HG02981 (cell line): ENCODE data around the gene HAND2.

ENCODE experiments used
- ATAC-seq: cut with Tn5 transposase; IDR thresholded peaks from one replicate; pipeline ENCODE4 v1.9.1; 2021; ENCODE audit warnings: mild to moderate bottlenecking, moderate library complexity; ENCODE audit not compliant: unreplicated experiment

HAND2 gene

DNA sequence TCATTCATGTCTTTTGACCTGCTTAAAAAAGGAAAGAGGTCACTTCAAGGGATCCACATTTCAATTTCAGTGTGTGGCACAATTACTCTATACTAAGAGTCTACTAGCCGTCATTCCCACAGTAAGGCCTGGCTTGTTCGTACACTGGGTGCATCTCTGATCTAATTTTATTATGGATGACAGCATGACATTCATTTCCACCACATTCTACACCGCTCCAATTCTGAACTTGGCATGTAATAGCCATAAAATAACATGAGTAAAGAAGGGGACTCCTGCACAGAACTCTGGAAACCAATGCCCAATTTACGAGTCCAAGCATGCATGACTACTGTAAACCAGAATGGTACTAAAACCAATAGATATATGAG is 51.1 kb downstream of the HAND2 start:
- ATAC-seq = no peak

DNA sequence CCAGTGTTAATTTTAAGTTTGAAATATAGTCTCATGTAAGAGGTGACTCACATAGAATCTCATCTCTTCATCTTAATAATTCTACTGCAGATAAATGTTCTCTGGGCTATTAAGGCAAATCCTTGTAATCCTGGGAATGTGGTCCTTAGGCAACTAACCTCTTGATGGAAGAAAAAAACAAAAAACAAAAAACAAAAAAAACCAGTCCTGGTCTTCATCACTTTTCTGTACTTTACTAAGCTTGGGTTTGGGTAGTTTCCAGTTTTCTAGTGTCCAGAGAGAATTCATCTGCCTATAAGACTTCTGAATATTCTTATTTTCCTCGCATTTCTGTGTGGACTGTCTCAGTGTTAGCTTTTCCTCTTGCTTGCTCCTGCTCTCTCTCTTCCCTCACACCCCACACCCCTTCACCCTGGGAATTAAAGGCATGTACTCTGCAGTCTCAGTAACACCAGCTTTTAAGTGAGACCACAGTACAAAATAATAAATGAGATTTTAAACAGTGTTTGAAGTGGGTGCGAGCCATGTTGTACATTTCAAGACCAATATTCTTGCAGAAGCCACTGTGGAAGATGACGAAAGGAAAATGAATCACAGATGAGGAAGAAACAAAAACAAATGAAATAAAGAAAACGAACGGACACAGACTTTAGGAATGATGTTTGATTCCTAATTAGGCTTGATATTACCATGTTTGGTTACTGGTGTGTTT is 51.7 kb downstream of the HAND2 start:
- ATAC-seq = no peak

DNA sequence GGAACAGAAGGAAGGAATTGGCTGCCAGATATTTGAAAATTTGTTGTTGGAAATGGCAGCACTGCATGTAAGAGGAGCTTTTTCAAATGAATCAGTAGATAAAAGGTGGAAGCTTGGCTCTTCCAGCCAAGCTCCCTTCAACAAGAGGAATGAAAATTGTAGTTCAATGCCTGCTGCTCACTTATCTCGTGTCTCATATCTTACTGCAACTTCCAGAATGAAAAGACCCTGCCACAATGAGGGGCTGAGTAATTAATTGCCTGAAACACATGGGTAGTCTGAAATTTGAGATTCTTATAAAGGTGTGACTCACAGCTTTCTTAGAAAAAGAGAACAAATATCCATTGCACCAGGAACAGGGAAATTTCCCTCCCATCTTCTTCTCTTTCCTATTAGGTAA is 53.0 kb downstream of the HAND2 start:
- no peak for ATAC-seq
